Measurements from ENCODE around the gene GLRX. TPM values are rescaled to one million over a fixed set of nuclear protein-coding genes. Genes with fewer than 3 reads are reported as not detected.

The GLRX gene
- total and polyA plus RNA-seq, 2 of the 4 experiments (the other 2 are of a cell fraction): 142 to 193 TPM

DNA sequence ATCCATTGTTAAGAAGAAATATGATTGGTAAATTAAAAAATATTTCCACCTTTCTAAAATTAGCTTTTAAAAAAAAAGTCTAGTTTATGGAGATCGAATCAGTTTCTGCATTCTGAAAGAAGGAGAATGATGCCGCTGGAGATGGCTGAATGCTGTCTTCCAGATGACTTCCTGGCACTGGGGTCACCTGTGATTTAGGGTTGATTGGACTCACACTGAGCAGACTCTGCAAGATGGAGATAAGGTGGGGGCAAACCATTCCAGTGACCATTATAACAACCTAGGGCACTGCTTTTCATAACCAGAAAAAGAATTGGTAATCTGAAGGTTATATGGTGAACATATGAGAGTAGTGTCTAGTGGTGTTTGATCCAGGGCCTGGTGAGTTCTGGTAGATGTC lies 50.6 kb downstream of the GLRX start:
- CTCF ChIA-PET: interaction anchor here (0.7 to 2.1 kb wide), 2 partner anchors 10 to 72 kb away, joined by 3 to 15 read pairs; no protein-coding TSS in a partner anchor

More for the DNA sequence above, 50.6 kb downstream of the GLRX start:
- H2BK120ac ChIP-seq (ENCODE audit: low read depth, low read length): no peak overlapping the region
- DNase-seq: no peak
- H2AFZ ChIP-seq (replicated peaks; ENCODE audit: low read length, poor library complexity): no peak overlapping the region
- H3K9me3 ChIP-seq (ENCODE audit: control insufficient read depth, insufficient read depth, low read length): no peaks in the 10 kb centered on the region
- H2AK9ac ChIP-seq (replicated peaks; ENCODE audit: low read depth, low read length, poor library complexity): no peak overlapping the region
- H4K91ac ChIP-seq (ENCODE audit: insufficient read depth, low read depth, low read length): peak overlapping the region; percentile 24; the same call in 1 of the 2 replicates
- H3K27ac ChIP-seq (ENCODE audit: insufficient read depth, low read length): peak overlapping the region; percentile 14; the same call in 1 of the 2 replicates
- peaks cover 15% of the 10 kb centered on the region for H3K9me1 ChIP-seq (ENCODE audit: insufficient read depth, low read length)
- intact Hi-C loops (cut with micrococcal nuclease): no loop called here
- no peak overlapping the region for H3K4me3 ChIP-seq (ENCODE audit: insufficient read depth, low read depth, low read length)
- H2BK20ac ChIP-seq (ENCODE audit: low read depth, low read length): no peak overlapping the region
- POLR2A ChIA-PET (ENCODE audit: unreplicated experiment): no interaction called here
- H3K56ac ChIP-seq (ENCODE audit: extremely low read depth, insufficient read depth, low read length): no peak overlapping the region
- H3K4me2 ChIP-seq (ENCODE audit: low read depth, low read length): no peak overlapping the region
- H4K20me1 ChIP-seq (ENCODE audit: insufficient read depth, low read length): no peaks in the 10 kb centered on the region; the same call in 1 of the 2 replicates
- no peak overlapping the region for H3K18ac ChIP-seq (ENCODE audit: low read depth, low read length)
- peak overlapping the region in 1 of 2 experiments; percentile 27; a peak in 1 of 4 replicates for H4K8ac ChIP-seq (ENCODE audit: low read depth in 2 of 2, low read length in 2 of 2)
- in situ Hi-C loops (cut with MboI; ENCODE audit: low sequenced_read_pairs): no loop called here
- TF ChIP-seq, protein P1, sequence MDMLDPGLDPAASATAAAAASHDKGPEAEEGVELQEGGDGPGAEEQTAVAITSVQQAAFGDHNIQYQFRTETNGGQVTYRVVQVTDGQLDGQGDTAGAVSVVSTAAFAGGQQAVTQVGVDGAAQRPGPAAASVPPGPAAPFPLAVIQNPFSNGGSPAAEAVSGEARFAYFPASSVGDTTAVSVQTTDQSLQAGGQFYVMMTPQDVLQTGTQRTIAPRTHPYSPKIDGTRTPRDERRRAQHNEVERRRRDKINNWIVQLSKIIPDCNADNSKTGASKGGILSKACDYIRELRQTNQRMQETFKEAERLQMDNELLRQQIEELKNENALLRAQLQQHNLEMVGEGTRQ (IDR thresholded peaks at IDR 0.05; ENCODE audit: low read depth, low read length): no peak
- TF ChIP-seq POLR2A (IDR thresholded peaks at IDR 0.05; ENCODE audit: low read depth, low read length) (no peak), MAZ (IDR thresholded peaks at IDR 0.05; ENCODE audit: borderline replicate concordance, low read depth, low read length) (no peak), RAD21 (IDR thresholded peaks at IDR 0.05; ENCODE audit: low read length) (no peak), SMC3 (IDR thresholded peaks at IDR 0.05; ENCODE audit: low read depth, low read length) (no peak), CEBPB (IDR thresholded peaks at IDR 0.05; ENCODE audit: low read depth, low read length) (no peak), NFE2L2 (IDR thresholded peaks at IDR 0.05; ENCODE audit: low read depth, low read length) (no peak), BHLHE40 (IDR thresholded peaks at IDR 0.05; ENCODE audit: low read depth, low read length) (no peak), MXI1 (IDR thresholded peaks at IDR 0.05; ENCODE audit: borderline replicate concordance, low read depth, low read length) (no peak), RCOR1 (IDR thresholded peaks at IDR 0.05; ENCODE audit: insufficient replicate concordance, low read length) (no peak), RFX5 (IDR thresholded peaks at IDR 0.05; ENCODE audit: low read depth, low read length) (no peak), CHD1 (IDR thresholded peaks at IDR 0.05; ENCODE audit: low read depth, low read length) (no peak)
- TF ChIP-seq, protein P2, sequence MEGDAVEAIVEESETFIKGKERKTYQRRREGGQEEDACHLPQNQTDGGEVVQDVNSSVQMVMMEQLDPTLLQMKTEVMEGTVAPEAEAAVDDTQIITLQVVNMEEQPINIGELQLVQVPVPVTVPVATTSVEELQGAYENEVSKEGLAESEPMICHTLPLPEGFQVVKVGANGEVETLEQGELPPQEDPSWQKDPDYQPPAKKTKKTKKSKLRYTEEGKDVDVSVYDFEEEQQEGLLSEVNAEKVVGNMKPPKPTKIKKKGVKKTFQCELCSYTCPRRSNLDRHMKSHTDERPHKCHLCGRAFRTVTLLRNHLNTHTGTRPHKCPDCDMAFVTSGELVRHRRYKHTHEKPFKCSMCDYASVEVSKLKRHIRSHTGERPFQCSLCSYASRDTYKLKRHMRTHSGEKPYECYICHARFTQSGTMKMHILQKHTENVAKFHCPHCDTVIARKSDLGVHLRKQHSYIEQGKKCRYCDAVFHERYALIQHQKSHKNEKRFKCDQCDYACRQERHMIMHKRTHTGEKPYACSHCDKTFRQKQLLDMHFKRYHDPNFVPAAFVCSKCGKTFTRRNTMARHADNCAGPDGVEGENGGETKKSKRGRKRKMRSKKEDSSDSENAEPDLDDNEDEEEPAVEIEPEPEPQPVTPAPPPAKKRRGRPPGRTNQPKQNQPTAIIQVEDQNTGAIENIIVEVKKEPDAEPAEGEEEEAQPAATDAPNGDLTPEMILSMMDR (conservative IDR thresholded peaks at IDR 0.05; ENCODE audit: low read depth, low read length): no peak
- H3K4ac ChIP-seq (ENCODE audit: low read depth, low read length): peak overlapping the region; percentile 43; the same call in 1 of the 2 replicates
- H3K14ac ChIP-seq (replicated peaks; ENCODE audit: low read depth, low read length): no peak overlapping the region; the same call in 1 of the 2 replicates
- H3K79me1 ChIP-seq (ENCODE audit: low read depth in 1 of 2, low read length in 2 of 2): peaks cover 12 to 33% of the 10 kb centered on the region in 2 experiments; a peak in 3 of 4 replicates
- no peak overlapping the region; the same call in 1 of the 2 replicates for H2AK5ac ChIP-seq (ENCODE audit: low read depth, low read length)
- H3K9ac ChIP-seq (ENCODE audit: low read depth, low read length): no peak overlapping the region
- dilution Hi-C loops (cut with HindIII; ENCODE audit: low sequenced_read_pairs, unreplicated experiment): no loop called here
- WGBS, 2 experiments (ENCODE audit: extremely low coverage in 2 of 2, insufficient read length in 1 of 2): 100% methylated on average over 1 of the region's 2 CpGs; no CpG with 5 or more reads in 1 of the 2 experiments
- H3K36me3 ChIP-seq (ENCODE audit: control insufficient read depth, insufficient read depth, low read length): peaks cover 34% of the 10 kb centered on the region
- no peak overlapping the region for H2BK15ac ChIP-seq (ENCODE audit: low read depth, low read length)
- H3K27me3 ChIP-seq (ENCODE audit: control insufficient read depth, insufficient read depth, low read length): no peaks in the 10 kb centered on the region
- peaks cover 11% of the 10 kb centered on the region for H3K4me1 ChIP-seq (ENCODE audit: control insufficient read depth, insufficient read depth, low read length)
- H3K23ac ChIP-seq (ENCODE audit: low read depth, low read length): no peak overlapping the region
- no peak overlapping the region for H4K5ac ChIP-seq (ENCODE audit: low read depth, low read length)
- H2BK5ac ChIP-seq (ENCODE audit: low read depth, low read length, poor library complexity, severe bottlenecking): peak overlapping the region; percentile 77
- BruUV-seq (replicated peaks): no TSS peak
- ATAC-seq (ENCODE audit: low read depth): no peak
